ENCODE measurements around the gene YLPM1.

DNA sequence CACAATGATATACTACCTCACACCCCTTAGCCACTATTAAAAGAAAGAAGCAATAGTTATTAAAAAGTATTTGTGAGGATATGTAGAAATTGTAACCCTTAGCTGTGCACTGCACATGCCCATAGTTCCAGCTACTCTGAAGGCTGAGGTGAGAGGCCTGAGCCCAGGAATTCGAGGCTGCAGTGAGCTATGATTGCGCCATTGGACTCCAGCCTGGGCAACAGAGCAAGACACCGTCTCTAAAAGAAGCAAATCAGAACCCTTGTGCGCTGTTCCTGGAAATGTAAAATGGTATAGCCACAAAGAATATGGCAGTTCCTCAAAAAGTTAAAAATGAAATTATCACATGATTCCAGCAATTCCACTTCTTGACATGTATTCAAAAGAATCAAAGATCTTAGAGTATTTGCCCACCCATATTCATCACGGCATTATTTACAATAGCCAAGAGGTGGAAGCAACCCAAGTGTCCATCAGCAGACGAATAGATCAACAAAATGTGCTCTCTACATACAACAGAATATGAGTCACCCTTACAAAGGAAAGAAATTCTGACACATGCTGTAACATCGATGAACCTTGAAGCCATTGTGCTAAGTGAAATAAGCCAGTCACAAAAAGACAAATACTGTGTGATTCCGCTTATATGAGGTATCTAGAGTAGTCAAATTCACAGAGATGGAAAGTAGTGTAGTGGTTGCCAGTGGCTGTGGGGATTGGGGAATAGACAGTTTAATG, 23.7 kb upstream of the YLPM1 start:
- no peak for TF ChIP-seq POLR2AphosphoS5 (IDR thresholded peaks at IDR 0.05; ENCODE audit: low read depth, low read length)
- no peak for TF ChIP-seq POLR2A (IDR thresholded peaks at IDR 0.05; ENCODE audit: low read depth, low read length)

All from GM12891 (cell line).